ENCODE results near the gene RASL11A.
"Not testable (repeated sequence)": the region's sequence is repeated elsewhere in the genome, so short reads cannot be mapped to it uniquely, and the experiment has no call there.

RASL11A gene

GRCh38 chr13:27302643-27303262 is 32.1 kb downstream of the RASL11A start:
- no peak for DNase-seq

- DNase-seq: no peak
These were observed 33.5 kb downstream of the RASL11A start for GRCh38 chr13:27304099-27304498.

- no peak for DNase-seq
These were observed 34.0 kb downstream of the RASL11A start for GRCh38 chr13:27304611-27305010.

- DNase-seq: no peak
These were observed 35.7 kb downstream of the RASL11A start for GRCh38 chr13:27306364-27306763.

- no peak for DNase-seq
These were observed 38.3 kb downstream of the RASL11A start for GRCh38 chr13:27308941-27309340.

- DNase-seq: no peak
These were observed 38.9 kb downstream of the RASL11A start for GRCh38 chr13:27309401-27309958.

- DNase-seq: no peak
These were observed 39.5 kb downstream of the RASL11A start for GRCh38 chr13:27309967-27310598.

- no peak for DNase-seq
These were observed 40.3 kb downstream of the RASL11A start for GRCh38 chr13:27310946-27311345.

GRCh38 chr13:27311518-27312210 is 41.0 kb downstream of the RASL11A start:
- no peak for DNase-seq

GRCh38 chr13:27313770-27314169 is 43.1 kb downstream of the RASL11A start:
- no peak for DNase-seq

- no peak for DNase-seq
These were observed 48.8 kb downstream of the RASL11A start for GRCh38 chr13:27319404-27319803.

GRCh38 chr13:27321468-27322431 is 51.1 kb downstream of the RASL11A start:
- DNase-seq: no peak

GRCh38 chr13:27322443-27322842 is 51.8 kb downstream of the RASL11A start:
- not testable (repeated sequence) for DNase-seq

All from GDM1 (cell line).